Neural progenitor cell (in vitro differentiated cells): Measurements from ENCODE around the gene MACROD2. TPM values are rescaled to one million over a fixed set of nuclear protein-coding genes. Genes with fewer than 3 reads are reported as not detected.

Experiments
- DNase-seq: peaks from one replicate; pipeline ENCODE4 v3.0.0-alpha.2; 2016; ENCODE audit warnings: low spot score
- H2AFZ ChIP-seq: fragments of 200-600 bp; sonication (generic); replicated peaks from 2 replicates; pipeline ENCODE4 v1.6.1; 2016; ENCODE audit warnings: antibody characterized with exemption
- H3F3A ChIP-seq: fragments of 200-600 bp; sonication (generic); 2 replicates; pipeline ENCODE4 v1.6.1; 2016; ENCODE audit warnings: antibody characterized with exemption, low read depth
- H3K27ac ChIP-seq: fragments of 200-600 bp; sonication (generic); 2 replicates; pipeline ENCODE4 v1.5.1; 2016; ENCODE audit warnings: mild to moderate bottlenecking
- H3K27me3 ChIP-seq: fragments of 200-600 bp; sonication (generic); 2 replicates; pipeline ENCODE4 v1.6.1; 2016; ENCODE audit warnings: mild to moderate bottlenecking, moderate library complexity
- H3K36me3 ChIP-seq: fragments of 200-600 bp; sonication (generic); 2 replicates; pipeline ENCODE4 v1.5.1; 2016
- H3K4me1 ChIP-seq: fragments of 200-600 bp; sonication (generic); 2 replicates; pipeline ENCODE4 v1.6.1; 2016; ENCODE audit warnings: mixed run types
- H3K4me2 ChIP-seq: fragments of 200-600 bp; sonication (generic); 2 replicates; pipeline ENCODE4 v1.6.1; 2016
- H3K4me3 ChIP-seq: fragments of 200-600 bp; sonication (generic); 2 replicates; pipeline ENCODE4 v1.5.1; 2016
- H3K79me2 ChIP-seq: fragments of 200-600 bp; sonication (generic); 2 replicates; pipeline ENCODE4 v1.6.1; 2016; ENCODE audit warnings: low read depth
- H3K9ac ChIP-seq: fragments of 200-600 bp; sonication (generic); 2 replicates; pipeline ENCODE4 v1.6.1; 2016
- H3K9me3 ChIP-seq: fragments of 200-600 bp; sonication (generic); 2 replicates; pipeline ENCODE4 v1.5.1; 2016; ENCODE audit warnings: low read depth
- H4K20me1 ChIP-seq: fragments of 200-600 bp; sonication (generic); 2 replicates; pipeline ENCODE4 v1.6.1; 2016; ENCODE audit warnings: low read depth
- H3K27ac Mint-ChIP-seq: 3 replicates; pipeline ENCODE4 v1.8.0; 2021; ENCODE audit warnings: mixed read lengths
- H3K27me3 Mint-ChIP-seq: 2 replicates; pipeline ENCODE4 v1.8.0; 2022; ENCODE audit warnings: low read depth, mild to moderate bottlenecking, inconsistent platforms, moderate library complexity, mixed read lengths; ENCODE audit not compliant: insufficient read depth
- H3K36me3 Mint-ChIP-seq: 3 replicates; pipeline ENCODE4 v1.8.0; 2021; ENCODE audit warnings: mixed read lengths
- H3K4me1 Mint-ChIP-seq: 3 replicates; pipeline ENCODE4 v1.8.0; 2021; ENCODE audit warnings: mixed read lengths
- H3K4me3 Mint-ChIP-seq: 3 replicates; pipeline ENCODE4 v1.8.0; 2021; ENCODE audit warnings: mild to moderate bottlenecking, moderate library complexity, mixed read lengths
- H3K9me3 Mint-ChIP-seq: 3 replicates; pipeline ENCODE4 v1.8.0; 2020; ENCODE audit warnings: mixed read lengths
- CTCF ChIP-seq: fragments of 200-600 bp; sonication (generic); IDR thresholded peaks from 2 replicates; pipeline ENCODE4 v1.5.1; 2017; ENCODE audit warnings: antibody characterized with exemption, mild to moderate bottlenecking
- EZH2 ChIP-seq: fragments of 200-600 bp; sonication (generic); IDR thresholded peaks from 2 replicates; pipeline ENCODE4 v1.6.1; 2017; ENCODE audit warnings: antibody characterized with exemption, mild to moderate bottlenecking, moderate library complexity
- EZH2phosphoT487 ChIP-seq: fragments of 200-600 bp; sonication (generic); IDR thresholded peaks from 2 replicates; pipeline ENCODE4 v1.6.1; 2017; ENCODE audit warnings: antibody characterized with exemption
- total RNA-seq: library from RNA; depleted of rRNA; stranded (reverse); fragments of >200 nt; gene quantifications from 2 replicates; pipeline ENCODE4 v1.2.3, GENCODE V29; 2015; ENCODE audit warnings: low replicate concordance

MACROD2 gene
- total RNA-seq, 1 donor from 2014 or later, result 11.9 TPM

DNA sequence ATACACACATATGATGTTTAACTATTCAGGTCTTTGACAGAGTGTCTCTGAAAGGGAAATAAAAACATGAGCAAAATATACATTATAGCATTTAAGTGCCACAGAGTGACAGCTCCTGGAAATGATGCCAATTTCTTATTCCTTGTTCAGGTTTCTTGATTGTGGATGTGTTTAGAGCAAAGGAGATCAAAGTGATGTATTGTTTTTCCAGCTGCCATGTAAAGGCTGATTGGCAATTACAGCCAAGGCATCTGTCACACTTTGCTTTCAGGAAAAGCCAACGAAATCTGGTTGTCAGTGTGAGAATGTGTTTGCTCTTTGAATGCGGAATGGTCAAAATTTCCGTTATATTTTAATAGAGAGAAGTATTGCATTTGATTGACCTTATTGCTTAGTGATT, 689.9 kb downstream of the MACROD2 start:
- H3K27ac Mint-ChIP-seq, result no peak overlapping the region
- H3K27me3 Mint-ChIP-seq, result no peaks in the 10 kb centered on the region
- no peak overlapping the region for H3K9ac ChIP-seq

DNA sequence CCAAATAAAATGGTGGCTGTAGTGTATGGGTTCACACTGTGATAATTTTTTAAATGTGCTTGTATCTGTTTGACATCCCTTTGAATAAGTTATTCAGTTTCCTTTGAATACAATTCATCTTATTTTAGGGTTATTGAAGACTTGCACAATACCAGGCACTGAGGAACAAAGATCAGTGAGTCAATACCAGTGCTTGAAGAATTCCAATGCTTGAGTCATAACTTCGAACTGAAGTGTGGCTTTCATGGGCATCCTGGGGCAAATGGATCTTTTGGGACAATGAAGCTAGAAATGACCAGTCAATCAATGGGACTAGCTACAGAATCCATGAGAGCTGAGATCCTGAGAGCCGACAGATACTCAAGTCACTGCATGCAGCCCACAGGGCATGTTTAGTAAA, 692.0 kb downstream of the MACROD2 start:
- Histone ChIP-seq H2AFZ (no peak overlapping the region), H3K36me3 (no peaks in the 10 kb centered on the region), H3F3A (no peaks in the 10 kb centered on the region), H3K27ac (no peak overlapping the region), H3K4me3 (no peak overlapping the region), H3K9me3 (no peaks in the 10 kb centered on the region), H3K9ac (no peak overlapping the region), H4K20me1 (no peaks in the 10 kb centered on the region), H3K4me2 (no peak overlapping the region), H3K27me3 (no peaks in the 10 kb centered on the region), H3K79me2 (no peaks in the 10 kb centered on the region), H3K4me1 (no peaks in the 10 kb centered on the region)
- Mint-ChIP-seq H3K27ac (no peak overlapping the region), H3K4me3 (no peak overlapping the region), H3K4me1 (no peaks in the 10 kb centered on the region), H3K36me3 (no peaks in the 10 kb centered on the region), H3K9me3 (no peaks in the 10 kb centered on the region), H3K27me3 (no peaks in the 10 kb centered on the region)
- TF ChIP-seq EZH2phosphoT487 (no peak), EZH2 (no peak), CTCF (no peak)
- DNase-seq, result no peak

More for the DNA sequence above, 689.9 kb downstream of the MACROD2 start:
- TF ChIP-seq EZH2phosphoT487, result no peak
- no peak for TF ChIP-seq EZH2
- no peak for TF ChIP-seq CTCF
- Histone ChIP-seq H3K4me1 (no peaks in the 10 kb centered on the region), H3K4me2 (no peak overlapping the region), H3K79me2 (no peaks in the 10 kb centered on the region), H3K27ac (no peak overlapping the region), H2AFZ (no peak overlapping the region), H4K20me1 (no peaks in the 10 kb centered on the region), H3K9me3 (no peaks in the 10 kb centered on the region), H3K27me3 (no peaks in the 10 kb centered on the region), H3K4me3 (no peak overlapping the region), H3F3A (no peaks in the 10 kb centered on the region), H3K36me3 (no peaks in the 10 kb centered on the region)
- no peak for DNase-seq
- H3K4me1 Mint-ChIP-seq, result no peaks in the 10 kb centered on the region
- no peaks in the 10 kb centered on the region for H3K36me3 Mint-ChIP-seq
- H3K4me3 Mint-ChIP-seq, result no peak overlapping the region
- no peaks in the 10 kb centered on the region for H3K9me3 Mint-ChIP-seq

GRCh38 chr20:14688005-14688404, 692.7 kb downstream of the MACROD2 start:
- H3K27me3 ChIP-seq, result no peaks in the 10 kb centered on the region
- H2AFZ ChIP-seq, result no peak overlapping the region
- Mint-ChIP-seq H3K27me3 (no peaks in the 10 kb centered on the region), H3K27ac (no peak overlapping the region), H3K36me3 (no peaks in the 10 kb centered on the region), H3K9me3 (no peaks in the 10 kb centered on the region), H3K4me3 (no peak overlapping the region), H3K4me1 (no peaks in the 10 kb centered on the region)
- TF ChIP-seq EZH2phosphoT487, result no peak
- TF ChIP-seq CTCF, result no peak
- TF ChIP-seq EZH2, result no peak
- no peaks in the 10 kb centered on the region for H3K4me1 ChIP-seq
- no peaks in the 10 kb centered on the region for H3K9me3 ChIP-seq
- no peaks in the 10 kb centered on the region for H3F3A ChIP-seq
- no peaks in the 10 kb centered on the region for H4K20me1 ChIP-seq
- no peak overlapping the region for H3K27ac ChIP-seq
- no peak overlapping the region for H3K4me2 ChIP-seq
- H3K36me3 ChIP-seq, result no peaks in the 10 kb centered on the region
- no peak overlapping the region for H3K9ac ChIP-seq
- H3K4me3 ChIP-seq, result no peak overlapping the region
- H3K79me2 ChIP-seq, result no peaks in the 10 kb centered on the region
- no peak for DNase-seq
